ENCODE measurements around the gene HECTD2. TPM values are rescaled to one million over a fixed set of nuclear protein-coding genes. Genes with fewer than 3 reads are reported as not detected.
A peak's percentile ranks its signal among the peaks of the same experiment; 100 is the strongest.

Gene HECTD2
- polyA plus RNA-seq, 1 experiment, result 13.0 TPM

- Histone ChIP-seq H3K27me3 (ENCODE audit: control insufficient read depth, insufficient read depth, low read length) (no peaks in the 10 kb centered on the region), H3K9me3 (ENCODE audit: control insufficient read depth, insufficient read depth, low read length) (no peaks in the 10 kb centered on the region), H3K4me3 (ENCODE audit: low read depth, low read length) (no peak overlapping the region), H3K27ac (ENCODE audit: low read depth, low read length) (no peak overlapping the region)
- peak; percentile 38 for DNase-seq (ENCODE audit: low read depth, low spot score)
- POLR2A ChIA-PET, result interaction anchor here (1.9 kb wide), 1 partner anchor 121 kb away, joined by 4 read pairs; the partner anchor contains the start of gene PPP1R3C
- TF ChIP-seq CTCF (IDR thresholded peaks at IDR 0.05; ENCODE audit: low read depth, low read length), result no peak
- CTCF ChIA-PET, result interaction anchor here (0.6 to 4.2 kb wide), 2 partner anchors 19 to 124 kb away, joined by 4 to 16 read pairs; no protein-coding TSS in a partner anchor
Measured at GRCh38 chr10:91511549-91512330, 101.6 kb downstream of the HECTD2 start.

- Histone ChIP-seq H3K9me3 (ENCODE audit: control insufficient read depth, insufficient read depth, low read length) (no peaks in the 10 kb centered on the region), H3K4me3 (ENCODE audit: low read depth, low read length) (no peak overlapping the region), H3K27ac (ENCODE audit: low read depth, low read length) (no peak overlapping the region), H3K27me3 (ENCODE audit: control insufficient read depth, insufficient read depth, low read length) (no peaks in the 10 kb centered on the region)
- ChIA-PET CTCF (interaction anchor here (0.6 to 4.2 kb wide), 2 partner anchors 19 to 123 kb away, joined by 4 to 16 read pairs; no protein-coding TSS in a partner anchor), POLR2A (interaction anchor here (1.9 kb wide), 1 partner anchor 121 kb away, joined by 4 read pairs; the partner anchor contains the start of gene PPP1R3C)
- no peak for DNase-seq (ENCODE audit: low read depth, low spot score)
- TF ChIP-seq CTCF (IDR thresholded peaks at IDR 0.05; ENCODE audit: low read depth, low read length), result no peak
Measured at GRCh38 chr10:91512458-91512857, 102.3 kb downstream of the HECTD2 start.

GRCh38 chr10:91513598-91514424 lies 103.7 kb downstream of the HECTD2 start:
- no peak overlapping the region for H3K4me3 ChIP-seq (ENCODE audit: low read depth, low read length)
- no peak overlapping the region for H3K27ac ChIP-seq (ENCODE audit: low read depth, low read length)
- DNase-seq (ENCODE audit: low read depth, low spot score), result no peak
- POLR2A ChIA-PET, result interaction anchor here (2.1 kb wide), 1 partner anchor 119 kb away, joined by 7 read pairs; the partner anchor contains the start of gene PPP1R3C
- CTCF ChIA-PET, result interaction anchor here (0.5 to 4.2 kb wide), 7 partner anchors 22 to 1436 kb away, joined by 3 to 16 read pairs (median 3); no protein-coding TSS in a partner anchor
- no peak for TF ChIP-seq CTCF (IDR thresholded peaks at IDR 0.05; ENCODE audit: low read depth, low read length)
- H3K27me3 ChIP-seq (ENCODE audit: control insufficient read depth, insufficient read depth, low read length), result no peaks in the 10 kb centered on the region
- H3K9me3 ChIP-seq (ENCODE audit: control insufficient read depth, insufficient read depth, low read length), result no peaks in the 10 kb centered on the region

GRCh38 chr10:91514787-91515186 lies 104.6 kb downstream of the HECTD2 start:
- DNase-seq (ENCODE audit: low read depth, low spot score), result no peak
- CTCF ChIA-PET, result interaction anchor here (4.2 kb wide), 1 partner anchor 121 kb away, joined by 16 read pairs; no protein-coding TSS in a partner anchor

More at GRCh38 chr10:91514787-91515186, 104.6 kb downstream of the HECTD2 start:
- Histone ChIP-seq H3K27ac (ENCODE audit: low read depth, low read length) (no peak overlapping the region), H3K9me3 (ENCODE audit: control insufficient read depth, insufficient read depth, low read length) (no peaks in the 10 kb centered on the region), H3K4me3 (ENCODE audit: low read depth, low read length) (no peak overlapping the region), H3K27me3 (ENCODE audit: control insufficient read depth, insufficient read depth, low read length) (no peaks in the 10 kb centered on the region)
- POLR2A ChIA-PET, result interaction anchor here (0.9 to 2.1 kb wide), 2 partner anchors 105 to 118 kb away, joined by 3 to 7 read pairs; partner anchors contain the start of gene PPP1R3C
- no peak for TF ChIP-seq CTCF (IDR thresholded peaks at IDR 0.05; ENCODE audit: low read depth, low read length)

Data from AG04450 (cell line).